GM12891 (cell line): ENCODE measurements around the gene CD209.
A peak's percentile ranks its signal among the peaks of the same experiment; 100 is the strongest.

Experiments used
- PAX5 ChIP-seq: IDR thresholded peaks from 2 replicates; pipeline ENCODE4 v1.6.1; 2011; ENCODE audit warnings: low read length, moderate library complexity, mild to moderate bottlenecking; ENCODE audit not compliant: insufficient read depth, severe bottlenecking
- POLR2A ChIP-seq: IDR thresholded peaks from 2 replicates; pipeline ENCODE4 v1.6.1; 2011; ENCODE audit warnings: low read depth, low read length, control low read depth
- POLR2AphosphoS5 ChIP-seq: IDR thresholded peaks from 2 replicates; pipeline ENCODE4 v1.6.1; 2011; ENCODE audit warnings: low read depth, low read length, control low read depth
- POU2F2 ChIP-seq: IDR thresholded peaks from 2 replicates; pipeline ENCODE4 v1.6.1; 2011; ENCODE audit warnings: low read depth, mild to moderate bottlenecking, control low read depth, low read length, moderate library complexity
- SPI1 ChIP-seq: IDR thresholded peaks from 2 replicates; pipeline ENCODE4 v1.6.1; 2011; ENCODE audit warnings: low read depth, low read length, control low read depth
- TAF1 ChIP-seq: IDR thresholded peaks from 2 replicates; pipeline ENCODE4 v1.6.1; 2011; ENCODE audit warnings: low read depth, low read length, control low read depth

- TF ChIP-seq PAX5 (no peak), POLR2A (no peak), POLR2AphosphoS5 (no peak), TAF1 (no peak), SPI1 (no peak; the same call in 1 of the 2 replicates), POU2F2 (peak; percentile 81)
These were observed 25.5 kb upstream of the CD209 start for GRCh38 chr19:7772752-7773291.
